GM18867 (cell line): ENCODE results near the gene TMEM37.
A peak's percentile ranks its signal among the peaks of the same experiment; 100 is the strongest.

ENCODE experiments used
- ATAC-seq: cut with Tn5 transposase; IDR thresholded peaks from one replicate; pipeline ENCODE4 v1.9.1; 2021; ENCODE audit warnings: mild to moderate bottlenecking, moderate library complexity; ENCODE audit not compliant: unreplicated experiment

Gene TMEM37

DNA sequence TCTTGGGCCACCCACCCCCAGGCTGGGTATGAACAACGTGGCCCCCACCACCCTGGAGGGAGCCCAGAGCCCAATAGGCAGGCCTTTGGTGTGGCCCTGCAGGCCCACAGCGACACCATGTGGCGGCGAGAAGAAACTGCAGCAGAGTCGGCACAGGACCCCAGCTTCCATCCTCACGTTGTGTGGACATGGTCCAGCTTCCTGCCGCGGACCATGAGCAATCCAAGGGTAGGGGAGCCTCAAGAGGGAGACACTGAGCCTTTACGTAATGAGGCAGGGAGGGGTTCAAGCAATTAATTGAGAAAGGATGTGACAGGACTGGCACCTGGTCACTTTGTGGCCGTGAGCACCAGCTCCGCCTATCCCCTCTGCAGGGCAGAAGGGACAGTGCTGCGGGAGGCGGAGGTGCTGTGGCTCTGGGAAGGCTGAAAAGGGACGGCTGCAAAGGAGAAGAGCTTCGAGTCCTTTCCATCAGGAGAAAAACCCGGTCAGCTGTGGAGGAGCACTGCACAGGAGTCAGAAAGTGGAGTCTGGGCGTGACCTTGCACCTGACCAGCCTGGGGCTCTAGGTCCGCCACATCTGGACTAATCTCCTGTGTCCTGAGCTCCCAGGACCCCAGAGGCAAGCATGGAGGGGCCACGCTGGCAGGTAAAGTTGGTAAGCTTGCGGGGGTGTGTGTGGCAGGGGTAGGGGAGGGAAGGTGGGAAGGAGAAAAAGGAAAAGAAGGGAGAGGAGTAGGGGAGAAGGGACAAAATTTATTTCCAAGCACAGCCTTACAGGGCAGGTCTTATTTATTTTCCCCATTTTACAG lies 44.9 kb downstream of the TMEM37 start:
- ATAC-seq: peak; percentile 80

DNA sequence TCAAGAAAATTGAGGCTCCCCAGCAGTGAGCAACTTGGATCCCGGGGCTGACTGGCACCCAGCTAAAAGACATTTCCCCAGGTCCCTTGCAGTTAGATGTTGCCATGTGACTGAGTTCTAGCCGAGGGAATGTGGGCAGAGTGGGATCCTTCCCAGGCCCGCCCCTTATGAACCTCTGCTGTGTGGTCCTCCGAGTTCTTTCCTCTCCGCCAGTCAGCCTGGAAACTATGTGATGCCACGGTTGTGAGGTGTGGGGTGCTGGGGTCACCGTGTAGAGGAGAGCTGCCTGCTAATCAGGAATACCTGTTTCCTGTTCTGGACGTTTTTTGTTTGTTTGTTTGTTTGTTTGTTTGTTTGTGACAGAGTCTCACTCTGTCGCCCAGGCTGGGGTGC lies 45.5 kb downstream of the TMEM37 start:
- no peak for ATAC-seq

DNA sequence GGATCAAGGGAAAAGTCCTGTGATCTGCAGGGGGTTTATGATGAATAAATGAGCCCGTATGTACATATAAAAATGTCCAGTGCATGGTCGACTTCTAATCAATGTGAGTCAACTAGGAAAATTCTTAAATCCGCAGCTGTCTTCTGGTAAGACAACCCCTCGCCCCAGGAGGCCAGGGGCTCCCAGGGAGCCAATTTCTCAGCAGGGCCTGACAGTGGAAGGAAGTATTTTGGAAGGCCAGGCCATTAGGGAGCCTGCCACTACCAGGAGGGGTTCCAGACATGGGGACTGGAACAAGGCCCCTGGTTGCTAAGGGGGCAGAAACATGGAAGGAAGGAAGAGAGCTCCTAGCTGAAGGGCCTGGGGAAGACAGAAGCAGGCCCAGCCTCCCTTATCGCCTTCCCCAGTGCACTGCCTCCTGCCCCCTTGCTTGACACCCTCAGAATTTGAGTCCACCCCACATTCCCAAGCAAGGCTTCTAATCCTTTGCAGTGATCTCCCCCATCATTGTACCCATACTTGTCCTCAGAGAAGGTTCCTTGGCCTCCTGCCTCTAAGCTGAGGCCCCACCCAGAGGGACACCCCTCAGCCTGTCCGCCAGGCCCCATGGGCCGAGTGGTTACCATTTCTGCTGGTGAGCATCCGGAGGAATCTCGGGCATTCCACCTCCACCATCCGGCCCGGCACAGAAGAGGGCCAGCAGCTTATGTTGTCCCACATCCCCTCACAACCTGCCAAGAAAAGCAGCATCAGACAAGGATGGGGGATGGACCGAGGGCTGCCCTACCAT lies 46.7 kb downstream of the TMEM37 start:
- ATAC-seq: no peak

DNA sequence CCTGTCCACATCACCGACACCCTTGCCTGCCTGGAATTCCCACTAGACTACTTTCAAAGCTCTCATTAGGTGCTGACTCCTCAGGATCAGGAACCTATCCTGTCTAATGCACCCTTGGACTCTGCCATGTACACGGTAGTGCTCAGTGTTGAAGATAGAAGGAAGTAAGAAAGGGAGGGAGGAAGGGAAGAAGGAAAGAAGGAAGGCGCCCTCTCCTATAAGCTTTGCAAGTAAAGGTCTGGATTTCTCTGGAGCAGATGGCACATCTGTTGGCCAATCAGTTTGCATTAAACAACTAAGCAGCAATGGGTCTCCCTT lies 47.3 kb downstream of the TMEM37 start:
- no peak for ATAC-seq

DNA sequence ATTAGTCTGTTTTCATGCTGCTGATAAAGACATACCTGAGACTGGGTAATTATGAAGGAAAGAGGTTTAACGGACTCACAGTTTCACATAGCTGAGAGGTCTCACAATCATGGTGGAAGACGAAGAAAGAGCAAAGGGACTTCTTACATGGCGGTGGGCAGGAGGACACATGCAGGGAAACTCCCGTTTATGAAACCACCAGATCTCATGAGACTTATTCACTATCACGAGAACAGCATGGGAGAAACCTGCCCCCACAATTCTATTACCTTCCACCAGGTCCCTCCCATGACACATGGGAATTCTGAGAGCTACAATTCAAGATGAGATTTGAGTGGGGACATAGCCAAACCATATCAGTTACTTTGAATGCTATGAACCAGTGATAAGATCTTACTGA lies 48.5 kb downstream of the TMEM37 start:
- no peak for ATAC-seq

GRCh38 chr2:119480718-119481142 lies 49.1 kb downstream of the TMEM37 start:
- no peak for ATAC-seq

DNA sequence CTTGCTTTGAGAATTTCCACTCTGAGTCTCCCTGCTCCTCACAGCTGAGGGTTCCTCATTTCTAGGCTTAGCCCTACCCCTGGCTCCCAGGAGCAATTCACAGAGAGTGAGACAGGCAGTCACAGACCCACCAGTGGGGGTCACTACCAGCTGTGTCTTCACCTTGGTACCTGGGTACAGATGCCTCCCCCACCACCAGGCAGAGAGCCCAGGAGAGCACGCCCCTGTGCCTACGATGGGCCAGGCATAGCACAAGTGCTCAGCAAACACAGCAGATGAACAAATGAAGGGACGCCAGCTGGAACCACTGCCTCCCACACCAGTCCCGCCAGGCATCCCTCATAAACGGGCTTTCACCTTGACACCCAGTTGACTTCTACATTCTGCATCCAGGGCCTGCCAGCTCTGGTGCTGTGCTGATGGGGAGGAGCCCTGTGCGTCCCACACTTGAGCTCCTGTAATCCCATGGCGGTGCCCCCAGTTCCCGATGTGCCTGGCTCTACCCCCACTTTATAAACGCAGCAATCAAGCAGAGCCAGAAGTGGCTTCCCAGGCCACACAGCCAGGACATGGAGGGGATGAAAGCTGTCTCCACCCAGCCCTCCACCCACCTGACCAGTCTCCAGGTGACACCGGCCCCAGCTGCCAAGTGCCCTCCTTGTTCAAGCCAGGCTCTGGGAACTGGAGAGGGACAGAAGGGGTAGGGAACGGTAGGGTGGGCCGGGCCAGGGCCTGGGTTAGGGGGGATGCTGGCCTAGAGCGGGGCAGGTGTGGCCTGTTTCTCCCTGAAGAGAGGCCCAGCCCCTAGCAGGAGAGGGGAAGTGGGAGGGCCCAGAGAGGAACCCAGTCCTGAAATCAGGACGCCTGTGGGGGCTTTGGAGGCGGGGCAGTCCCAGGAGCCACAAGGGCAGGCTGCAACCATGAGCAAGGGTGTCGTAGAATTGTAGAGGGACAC lies 50.1 kb downstream of the TMEM37 start:
- ATAC-seq: no peak

- no peak for ATAC-seq
Observed at GRCh38 chr2:119482481-119483394, 51.1 kb downstream of the TMEM37 start.

DNA sequence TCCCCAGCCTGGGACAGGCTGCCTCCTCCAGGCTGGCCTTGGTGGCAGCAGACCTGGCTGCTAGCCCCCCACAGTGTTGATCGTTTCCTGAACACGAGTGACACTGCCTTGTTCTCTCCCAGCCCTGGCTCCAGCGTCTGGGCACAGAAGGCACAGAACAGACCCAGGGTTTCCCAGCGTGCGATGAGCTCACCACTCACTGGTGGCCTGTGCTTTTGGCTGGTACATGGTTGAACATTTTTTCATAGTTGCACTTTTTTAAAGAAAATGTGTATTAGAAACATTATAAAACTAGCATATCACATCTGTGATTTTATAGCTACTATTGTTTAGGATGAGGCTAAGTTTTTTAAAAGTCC lies 51.7 kb downstream of the TMEM37 start:
- ATAC-seq: no peak

DNA sequence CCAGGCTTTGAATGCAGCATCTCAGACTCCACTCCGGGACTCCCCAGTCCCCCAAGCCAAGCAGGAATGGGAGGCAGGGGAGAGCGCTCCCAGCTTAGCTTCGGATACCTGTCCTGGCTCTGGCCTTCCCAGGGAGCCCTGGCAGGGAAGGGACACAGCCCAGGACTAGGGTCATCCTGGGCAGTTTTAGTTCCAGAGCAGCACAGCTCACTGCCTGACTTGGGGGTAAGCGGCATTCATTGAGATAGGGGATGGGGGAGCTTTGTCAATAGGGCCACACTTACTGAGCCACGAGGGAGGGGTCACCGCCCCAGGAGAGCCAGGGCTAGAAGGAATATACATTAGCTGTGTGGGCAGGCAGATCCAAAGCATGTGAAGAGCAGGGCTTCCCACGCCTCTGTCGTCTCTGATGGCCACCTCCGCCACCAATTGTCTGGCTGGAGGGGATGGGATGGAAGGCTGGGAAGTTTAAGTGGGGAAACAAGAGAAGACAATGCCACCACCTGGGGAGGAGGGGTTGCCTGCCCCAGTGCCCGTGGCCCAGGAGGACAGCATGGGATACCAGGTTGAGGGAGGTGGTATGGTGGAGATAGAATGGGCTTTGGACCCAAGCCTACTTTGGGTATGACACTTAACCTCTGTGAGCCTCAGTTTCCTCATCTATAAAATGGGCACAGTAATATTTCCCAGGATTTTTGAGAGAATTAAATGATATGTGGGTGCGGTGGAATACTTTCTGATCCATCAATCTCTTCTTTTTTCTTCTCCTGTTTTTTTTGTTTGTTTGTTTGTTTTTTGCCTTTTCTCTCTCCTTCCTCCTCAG lies 52.5 kb downstream of the TMEM37 start:
- ATAC-seq: no peak

DNA sequence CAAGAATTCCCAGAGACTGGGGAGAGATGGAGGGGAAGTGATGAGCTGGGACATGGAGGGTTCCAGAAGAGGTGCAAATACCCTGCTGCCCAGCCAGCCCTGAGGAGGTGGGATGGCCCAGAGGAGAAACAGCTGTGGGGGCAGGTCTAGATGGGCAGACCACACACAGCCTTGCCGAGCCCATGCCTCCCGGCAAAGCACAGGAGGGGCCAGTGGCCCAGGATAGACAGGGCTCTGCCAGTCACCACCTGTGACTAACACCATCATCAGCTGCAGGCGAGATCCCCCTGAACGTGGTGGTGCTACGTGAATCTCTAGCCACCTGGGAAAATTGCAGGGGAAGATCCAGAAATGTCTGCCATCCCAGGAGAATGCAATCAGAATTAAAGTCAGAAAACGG lies 53.2 kb downstream of the TMEM37 start:
- ATAC-seq: no peak

DNA sequence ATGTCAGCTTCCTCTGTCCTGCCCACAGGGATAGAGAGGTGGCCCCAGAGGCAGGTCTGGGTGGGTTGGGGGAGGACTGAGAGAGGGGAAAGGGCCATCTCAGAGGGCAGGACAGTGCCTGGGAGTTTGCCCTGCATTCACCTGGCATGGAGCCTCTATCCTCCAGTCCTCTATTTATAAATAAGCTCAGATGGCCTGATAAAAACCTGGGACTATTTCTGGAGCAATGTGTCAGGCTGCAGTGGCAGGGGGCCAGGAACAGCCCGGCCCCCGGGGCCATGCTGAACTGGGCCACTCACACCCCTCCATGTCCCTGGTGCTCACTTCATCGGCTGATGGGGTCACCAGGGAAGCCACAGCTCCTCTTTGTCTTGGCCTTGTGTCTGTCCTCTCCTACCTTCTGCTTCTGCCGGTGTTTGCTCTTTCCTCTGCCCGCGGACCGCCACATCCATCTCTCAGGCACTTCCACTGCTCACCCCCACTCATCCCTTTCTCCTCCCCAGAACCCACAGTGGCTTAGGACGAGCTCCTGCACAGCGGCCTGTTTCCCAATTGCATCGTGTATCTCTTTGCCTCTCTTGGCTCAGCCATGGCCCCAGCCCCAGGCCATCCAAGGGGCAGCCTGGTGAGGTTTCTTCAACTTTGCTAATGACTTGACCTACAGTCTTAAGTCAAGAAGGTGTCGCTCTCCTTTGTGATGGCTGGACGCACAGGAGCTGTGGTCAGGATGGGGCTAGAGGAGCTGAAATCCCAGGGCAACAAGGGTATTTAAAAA lies 53.9 kb downstream of the TMEM37 start:
- ATAC-seq: no peak

GRCh38 chr2:119486196-119486827 lies 54.7 kb downstream of the TMEM37 start:
- ATAC-seq: no peak

- no peak for ATAC-seq
Observed at GRCh38 chr2:119486886-119487285, 55.2 kb downstream of the TMEM37 start.

GRCh38 chr2:119487434-119488244 lies 56.0 kb downstream of the TMEM37 start:
- peak; percentile 83 for ATAC-seq
